ENCODE results near the gene UBE2Q2.

- no peak for TF ChIP-seq CTCF (IDR thresholded peaks at IDR 0.05)
- TF ChIP-seq POLR2A (IDR thresholded peaks at IDR 0.05; ENCODE audit: low read depth) = no peak
Observed at GRCh38 chr15:75840659-75841058, 2.6 kb upstream of the UBE2Q2 start.
